ENCODE measurements around the gene VPS33B. TPM values are rescaled to one million over a fixed set of nuclear protein-coding genes. Genes with fewer than 3 reads are reported as not detected.

VPS33B gene
- total RNA-seq, 1 donor from 2014 or later: 20.5 TPM

DNA sequence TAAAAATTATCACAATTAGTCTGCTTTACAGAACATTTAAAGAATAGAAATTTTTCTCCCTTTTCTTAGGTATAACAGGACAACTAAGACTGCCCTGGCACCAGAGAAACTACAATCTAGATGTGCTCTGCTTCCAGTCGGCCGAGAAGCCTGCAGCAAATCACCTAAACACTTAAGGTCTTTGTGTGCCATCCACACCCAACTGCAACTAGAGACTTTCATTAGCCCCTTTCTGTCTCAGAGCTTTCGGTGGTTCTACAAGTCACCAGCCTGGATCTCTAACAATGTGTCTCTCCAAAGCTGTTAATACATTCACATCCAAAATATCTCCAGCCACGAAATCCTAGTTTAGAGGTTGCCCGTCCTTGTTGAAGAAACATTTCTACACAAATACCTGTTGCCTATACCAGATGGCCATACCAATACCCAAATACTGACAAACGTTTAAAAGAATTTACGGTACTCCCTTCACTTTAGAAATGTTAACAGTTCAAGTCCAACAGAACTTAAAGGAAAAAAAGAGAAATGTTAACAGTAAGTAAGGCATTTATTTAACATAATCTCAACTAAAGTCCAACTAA lies 34.7 kb downstream of the VPS33B start:
- H3K27ac Mint-ChIP-seq (ENCODE audit: unreplicated experiment): peak overlapping the region; percentile 80
- H3K9me3 Mint-ChIP-seq: no peaks in the 10 kb centered on the region
- H3K4me1 Mint-ChIP-seq: peaks cover 30% of the 10 kb centered on the region
- TF ChIP-seq, protein P1, sequence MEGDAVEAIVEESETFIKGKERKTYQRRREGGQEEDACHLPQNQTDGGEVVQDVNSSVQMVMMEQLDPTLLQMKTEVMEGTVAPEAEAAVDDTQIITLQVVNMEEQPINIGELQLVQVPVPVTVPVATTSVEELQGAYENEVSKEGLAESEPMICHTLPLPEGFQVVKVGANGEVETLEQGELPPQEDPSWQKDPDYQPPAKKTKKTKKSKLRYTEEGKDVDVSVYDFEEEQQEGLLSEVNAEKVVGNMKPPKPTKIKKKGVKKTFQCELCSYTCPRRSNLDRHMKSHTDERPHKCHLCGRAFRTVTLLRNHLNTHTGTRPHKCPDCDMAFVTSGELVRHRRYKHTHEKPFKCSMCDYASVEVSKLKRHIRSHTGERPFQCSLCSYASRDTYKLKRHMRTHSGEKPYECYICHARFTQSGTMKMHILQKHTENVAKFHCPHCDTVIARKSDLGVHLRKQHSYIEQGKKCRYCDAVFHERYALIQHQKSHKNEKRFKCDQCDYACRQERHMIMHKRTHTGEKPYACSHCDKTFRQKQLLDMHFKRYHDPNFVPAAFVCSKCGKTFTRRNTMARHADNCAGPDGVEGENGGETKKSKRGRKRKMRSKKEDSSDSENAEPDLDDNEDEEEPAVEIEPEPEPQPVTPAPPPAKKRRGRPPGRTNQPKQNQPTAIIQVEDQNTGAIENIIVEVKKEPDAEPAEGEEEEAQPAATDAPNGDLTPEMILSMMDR (conservative IDR thresholded peaks at IDR 0.05): no peak
- peak overlapping the region; percentile 13 for H3K4me3 Mint-ChIP-seq
- no peaks in the 10 kb centered on the region for H3K27me3 Mint-ChIP-seq (ENCODE audit: low read depth)
- DNase-seq (ENCODE audit: low read depth, low spot score): no peak
- peaks cover 3% of the 10 kb centered on the region for H3K36me3 Mint-ChIP-seq (ENCODE audit: low read depth)

DNA sequence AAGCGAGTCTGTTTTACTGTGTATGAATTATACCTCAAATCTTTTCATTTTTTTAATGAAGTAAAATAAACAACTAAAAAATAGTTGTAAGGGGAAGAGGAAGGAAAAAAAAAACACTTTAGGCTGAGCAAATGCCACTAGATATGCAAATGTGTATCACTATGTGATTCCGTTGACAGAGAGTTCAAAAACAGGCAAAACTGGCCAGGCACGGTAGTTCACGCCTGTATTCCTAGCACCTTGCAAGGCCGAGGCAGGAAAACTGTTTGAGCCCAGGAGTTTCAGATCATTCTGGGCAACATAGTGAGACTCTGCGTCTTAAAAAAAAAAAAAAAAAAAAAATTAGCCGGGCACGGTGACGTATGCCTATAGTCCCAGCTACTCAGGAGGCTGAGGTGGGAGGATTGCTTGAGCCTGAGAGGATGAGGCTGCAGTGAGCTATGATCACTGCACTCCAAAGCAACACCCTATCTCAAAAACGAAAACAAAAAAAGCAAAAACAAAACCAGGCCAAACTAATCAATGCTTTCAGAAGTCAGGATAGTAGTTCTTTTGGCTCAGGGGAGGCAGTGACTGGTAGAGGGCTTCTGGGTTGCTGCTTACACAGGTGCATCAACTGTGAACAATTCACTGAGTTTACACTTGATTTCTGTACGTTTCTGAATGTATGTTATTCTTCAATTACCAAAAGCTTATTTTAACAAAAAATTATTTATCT lies 35.4 kb downstream of the VPS33B start:
- H3K27me3 Mint-ChIP-seq (ENCODE audit: low read depth): no peaks in the 10 kb centered on the region
- peaks cover 3% of the 10 kb centered on the region for H3K36me3 Mint-ChIP-seq (ENCODE audit: low read depth)
- peaks cover 22% of the 10 kb centered on the region for H3K4me1 Mint-ChIP-seq
- no peaks in the 10 kb centered on the region for H3K9me3 Mint-ChIP-seq
- TF ChIP-seq, protein P1 (conservative IDR thresholded peaks at IDR 0.05): no peak
- DNase-seq (ENCODE audit: low read depth, low spot score): no peak
- H3K27ac Mint-ChIP-seq (ENCODE audit: unreplicated experiment): no peak overlapping the region
- no peak overlapping the region for H3K4me3 Mint-ChIP-seq

DNA sequence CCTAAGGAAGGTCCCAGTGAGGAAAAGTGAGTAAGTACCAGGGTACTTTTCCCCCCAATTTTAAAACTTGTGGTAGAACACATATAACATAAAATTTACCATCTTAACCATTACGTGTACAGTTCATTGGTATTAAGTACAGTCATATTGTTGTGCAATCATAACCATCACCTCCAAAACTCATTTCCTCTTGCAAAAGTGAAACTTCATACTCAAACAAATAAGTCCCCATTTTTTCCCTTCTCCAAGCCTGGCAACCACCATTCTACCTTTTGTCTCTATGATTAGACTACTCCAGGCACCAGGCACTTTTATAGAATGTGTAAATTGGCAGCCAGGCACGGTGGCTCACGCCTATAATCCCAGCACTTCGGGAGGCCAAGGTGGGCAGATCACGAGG lies 40.3 kb downstream of the VPS33B start:
- Mint-ChIP-seq H3K27me3 (ENCODE audit: low read depth) (no peaks in the 10 kb centered on the region), H3K9me3 (no peaks in the 10 kb centered on the region), H3K36me3 (ENCODE audit: low read depth) (peaks cover 19% of the 10 kb centered on the region), H3K4me1 (no peaks in the 10 kb centered on the region), H3K4me3 (no peak overlapping the region), H3K27ac (ENCODE audit: unreplicated experiment) (no peak overlapping the region)
- DNase-seq (ENCODE audit: low read depth, low spot score): no peak
- TF ChIP-seq, protein P1 (conservative IDR thresholded peaks at IDR 0.05): no peak

DNA sequence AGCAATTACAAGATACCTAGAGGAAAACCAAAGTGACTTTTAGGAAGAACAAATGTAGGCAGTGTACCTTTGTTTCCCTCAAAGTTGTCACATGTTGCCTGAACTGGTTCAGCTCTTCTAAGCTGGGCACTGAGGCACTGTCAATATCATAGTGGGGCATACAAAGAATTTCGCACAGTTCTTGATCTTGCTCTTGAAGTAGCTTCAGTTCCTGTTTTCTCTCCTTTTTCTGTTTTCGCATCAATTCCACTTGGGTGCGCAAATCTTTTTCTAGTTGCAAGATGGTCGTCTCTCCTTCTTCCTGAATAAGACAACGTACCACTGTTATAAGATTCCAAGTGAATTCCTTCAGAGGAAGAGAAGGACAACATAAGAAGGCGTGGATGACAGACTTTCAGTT lies 40.7 kb downstream of the VPS33B start:
- TF ChIP-seq, protein P1 (conservative IDR thresholded peaks at IDR 0.05): no peak
- Mint-ChIP-seq H3K9me3 (no peaks in the 10 kb centered on the region), H3K4me1 (no peaks in the 10 kb centered on the region), H3K27me3 (ENCODE audit: low read depth) (no peaks in the 10 kb centered on the region), H3K4me3 (no peak overlapping the region), H3K27ac (ENCODE audit: unreplicated experiment) (no peak overlapping the region), H3K36me3 (ENCODE audit: low read depth) (peaks cover 19% of the 10 kb centered on the region)
- DNase-seq (ENCODE audit: low read depth, low spot score): no peak

DNA sequence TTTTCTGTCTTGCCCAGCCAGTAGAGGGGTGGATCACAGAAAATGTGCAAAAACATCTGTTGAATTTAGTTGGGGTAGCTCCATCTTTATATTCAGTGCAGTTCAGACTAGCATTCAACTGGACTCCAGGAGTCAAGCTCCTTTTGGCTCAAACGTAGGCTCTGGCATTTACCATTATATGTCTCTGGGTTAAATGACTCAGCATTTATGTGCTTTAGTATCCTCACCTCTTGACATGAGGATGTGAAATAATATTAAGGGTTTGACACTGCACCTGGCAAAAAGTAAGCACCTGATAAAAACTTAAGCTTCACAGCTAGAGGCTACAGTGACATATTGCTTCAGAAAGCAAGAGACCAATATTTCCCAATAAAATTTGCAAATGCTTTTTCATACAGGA lies 42.8 kb downstream of the VPS33B start:
- TF ChIP-seq, protein P1 (conservative IDR thresholded peaks at IDR 0.05): no peak
- Mint-ChIP-seq H3K27me3 (ENCODE audit: low read depth) (no peaks in the 10 kb centered on the region), H3K36me3 (ENCODE audit: low read depth) (peaks cover 25% of the 10 kb centered on the region), H3K27ac (ENCODE audit: unreplicated experiment) (no peak overlapping the region), H3K9me3 (no peaks in the 10 kb centered on the region), H3K4me1 (no peaks in the 10 kb centered on the region), H3K4me3 (no peak overlapping the region)
- DNase-seq (ENCODE audit: low read depth, low spot score): no peak

Data from neural crest cell (in vitro differentiated cells).